Fibroblast of the aortic adventitia (primary cell): ENCODE data around the gene GPR35. TPM values are rescaled to one million over a fixed set of nuclear protein-coding genes. Genes with fewer than 3 reads are reported as not detected.

Source experiments
- DNase-seq: peaks from one replicate; pipeline ENCODE4 v3.0.0-alpha.2; 2010; ENCODE audit warnings: low read depth
- H3K4me3 ChIP-seq: 2 replicates; pipeline ENCODE4 v1.5.1; 2011; ENCODE audit warnings: low read depth, mild to moderate bottlenecking, control low read depth, low read length, moderate library complexity
- total RNA-seq: library from RNA; depleted of rRNA; stranded (reverse); fragments of >200 nt; gene quantifications from 2 replicates; pipeline ENCODE4 v1.2.3, GENCODE V29; 2012; ENCODE audit warnings: low replicate concordance
- TF ChIP-seq, protein P1 (sequence below): IDR thresholded peaks from 2 replicates; pipeline ENCODE4 v1.5.1; 2011; ENCODE audit warnings: mild to moderate bottlenecking, low read length, control low read depth, inconsistent platforms; ENCODE audit not compliant: insufficient read depth

The GPR35 gene
- total RNA-seq, 1 donor: 0.09 TPM

DNA sequence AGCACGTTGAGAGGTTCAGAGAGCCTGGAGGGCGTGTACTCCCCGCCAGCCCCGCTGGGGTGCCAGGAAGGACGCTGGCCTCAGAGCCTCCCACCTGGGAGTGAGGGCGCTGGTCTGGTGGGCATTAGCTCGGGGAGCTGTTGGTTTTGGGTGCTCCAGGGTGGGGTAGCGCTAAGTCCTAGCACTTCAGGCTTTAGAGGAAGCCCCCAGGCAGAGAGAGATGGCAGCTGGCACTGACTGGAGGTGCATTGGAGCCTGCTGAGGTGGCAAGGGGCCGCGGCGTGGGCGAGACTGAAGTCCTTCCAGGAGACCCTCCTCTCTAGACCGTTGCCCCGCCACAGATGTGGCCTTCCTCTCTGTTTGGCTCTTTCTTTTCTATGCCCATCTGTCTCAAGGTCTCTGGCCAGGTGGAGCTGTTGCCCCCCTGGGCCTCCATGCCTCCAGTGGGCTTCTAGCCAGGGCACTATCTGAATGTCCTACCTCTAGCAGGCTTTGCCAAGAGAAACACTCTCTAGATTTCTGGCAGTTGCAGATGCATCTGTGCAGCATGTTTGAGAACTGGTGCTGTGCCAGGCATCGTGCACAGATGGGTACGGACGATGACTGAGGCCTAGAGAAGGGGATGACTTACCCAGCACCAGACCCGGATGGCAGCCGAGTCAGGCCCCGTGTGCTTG, 32.1 kb upstream of the GPR35 start:
- TF ChIP-seq, protein P1, sequence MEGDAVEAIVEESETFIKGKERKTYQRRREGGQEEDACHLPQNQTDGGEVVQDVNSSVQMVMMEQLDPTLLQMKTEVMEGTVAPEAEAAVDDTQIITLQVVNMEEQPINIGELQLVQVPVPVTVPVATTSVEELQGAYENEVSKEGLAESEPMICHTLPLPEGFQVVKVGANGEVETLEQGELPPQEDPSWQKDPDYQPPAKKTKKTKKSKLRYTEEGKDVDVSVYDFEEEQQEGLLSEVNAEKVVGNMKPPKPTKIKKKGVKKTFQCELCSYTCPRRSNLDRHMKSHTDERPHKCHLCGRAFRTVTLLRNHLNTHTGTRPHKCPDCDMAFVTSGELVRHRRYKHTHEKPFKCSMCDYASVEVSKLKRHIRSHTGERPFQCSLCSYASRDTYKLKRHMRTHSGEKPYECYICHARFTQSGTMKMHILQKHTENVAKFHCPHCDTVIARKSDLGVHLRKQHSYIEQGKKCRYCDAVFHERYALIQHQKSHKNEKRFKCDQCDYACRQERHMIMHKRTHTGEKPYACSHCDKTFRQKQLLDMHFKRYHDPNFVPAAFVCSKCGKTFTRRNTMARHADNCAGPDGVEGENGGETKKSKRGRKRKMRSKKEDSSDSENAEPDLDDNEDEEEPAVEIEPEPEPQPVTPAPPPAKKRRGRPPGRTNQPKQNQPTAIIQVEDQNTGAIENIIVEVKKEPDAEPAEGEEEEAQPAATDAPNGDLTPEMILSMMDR: no peak
- H3K4me3 ChIP-seq: no peak overlapping the region
- DNase-seq: no peak

DNA sequence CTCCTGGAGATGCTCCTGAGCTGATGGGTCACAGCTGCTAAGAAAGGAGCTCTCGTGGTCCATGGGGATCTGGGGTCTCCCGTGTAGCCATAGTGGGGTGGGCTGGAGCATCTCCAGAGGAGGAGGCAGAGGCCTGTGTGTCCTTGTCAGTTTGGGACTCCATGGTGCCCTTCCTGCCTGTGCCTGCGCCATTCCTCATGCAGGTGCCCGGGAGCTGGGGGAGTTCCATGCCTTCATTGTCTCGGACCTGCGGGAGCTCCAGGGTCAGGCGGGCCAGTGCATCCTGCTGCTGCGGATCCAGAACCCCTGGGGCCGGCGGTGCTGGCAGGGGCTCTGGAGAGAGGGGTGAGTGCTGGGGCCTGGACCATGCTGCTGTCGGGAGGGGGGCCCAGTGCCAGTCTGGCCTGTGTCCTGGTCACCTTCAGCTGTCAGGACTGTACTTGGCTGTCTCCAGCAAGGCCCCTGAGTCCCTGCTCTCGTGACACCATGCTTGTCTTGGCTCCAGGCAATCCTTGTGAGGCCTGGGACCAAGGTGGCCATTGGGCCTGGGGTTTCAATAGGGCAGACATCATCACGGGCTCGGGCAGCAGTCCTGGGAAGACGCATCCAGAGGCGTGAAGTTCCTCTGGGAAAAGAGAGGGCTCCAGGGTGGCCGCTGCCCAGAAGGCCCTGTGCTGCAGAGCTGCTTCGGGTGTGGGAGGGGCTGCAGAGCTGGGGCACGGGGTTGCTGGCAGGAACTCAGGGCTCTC, 31.4 kb upstream of the GPR35 start:
- DNase-seq: no peak
- no peak overlapping the region for H3K4me3 ChIP-seq
- TF ChIP-seq, protein P1: no peak

DNA sequence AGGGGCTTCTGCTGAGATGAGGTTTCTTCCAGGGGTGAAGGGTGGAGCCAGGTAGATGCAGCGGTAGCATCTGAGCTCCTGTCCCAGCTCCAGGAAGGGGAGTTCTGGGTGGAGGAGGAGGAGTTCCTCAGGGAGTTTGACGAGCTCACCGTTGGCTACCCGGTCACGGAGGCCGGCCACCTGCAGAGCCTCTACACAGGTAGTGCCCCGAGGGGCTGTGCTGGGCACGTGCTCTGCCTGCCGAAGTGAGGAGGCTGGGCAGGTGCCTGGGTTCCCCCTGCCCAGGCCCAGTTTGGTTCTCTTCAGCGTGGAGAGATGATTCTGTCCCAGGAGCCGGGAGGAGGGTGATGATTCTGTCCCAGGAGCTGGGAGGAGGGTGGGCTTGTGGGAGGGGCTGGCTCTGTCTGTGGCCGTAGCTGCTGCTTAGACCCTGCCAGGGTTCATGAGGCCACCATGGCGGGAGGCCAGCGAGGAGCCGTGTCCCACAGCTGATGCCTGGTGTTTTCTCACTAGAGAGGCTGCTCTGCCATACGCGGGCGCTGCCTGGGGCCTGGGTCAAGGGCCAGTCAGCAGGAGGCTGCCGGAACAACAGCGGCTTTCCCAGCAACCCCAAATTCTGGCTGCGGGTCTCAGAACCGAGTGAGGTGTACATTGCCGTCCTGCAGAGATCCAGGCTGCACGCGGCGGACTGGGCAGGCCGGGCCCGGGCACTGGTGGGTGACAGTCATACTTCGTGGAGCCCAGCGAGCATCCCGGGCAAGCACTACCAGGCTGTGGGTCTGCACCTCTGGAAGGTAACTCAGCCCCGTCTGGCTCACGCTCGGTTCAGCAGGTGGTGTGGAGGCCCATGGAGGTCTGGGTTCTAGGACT, 30.5 kb upstream of the GPR35 start:
- DNase-seq: no peak
- TF ChIP-seq, protein P1: no peak
- no peak overlapping the region for H3K4me3 ChIP-seq

DNA sequence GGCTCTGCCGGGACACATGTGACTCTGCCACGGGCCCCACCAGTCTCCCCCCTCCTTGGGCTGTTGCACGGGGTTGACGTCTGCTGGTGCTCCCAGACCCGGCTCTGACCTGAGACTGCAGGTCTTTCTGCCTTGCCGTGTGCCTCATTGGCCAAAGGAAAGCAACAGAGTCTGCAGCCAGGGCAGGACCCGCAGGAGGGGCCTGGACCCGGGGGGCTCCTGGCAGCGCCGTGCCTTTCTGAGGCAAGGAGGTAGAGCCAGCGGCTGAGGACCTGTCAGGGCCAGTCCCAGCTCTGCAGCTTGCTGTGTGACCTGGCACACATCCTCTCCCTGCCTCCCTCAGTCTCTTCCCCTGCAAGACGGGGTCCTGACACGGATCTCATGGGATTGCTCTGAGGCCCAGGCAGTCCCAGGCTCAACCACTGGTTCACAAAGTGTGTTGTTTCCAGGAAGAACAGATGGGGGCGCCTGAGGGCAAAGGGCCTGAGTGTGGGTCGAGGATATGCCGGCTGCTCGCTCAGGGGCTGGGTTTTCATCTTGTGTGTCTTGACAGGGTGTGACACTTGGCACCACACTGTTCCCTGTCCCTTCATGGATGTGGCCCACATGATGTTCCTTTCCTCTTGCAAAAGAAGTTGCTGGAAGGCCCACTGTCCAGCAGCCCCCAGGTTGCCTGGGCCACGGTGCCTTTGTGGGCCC, 29.8 kb upstream of the GPR35 start:
- no peak for DNase-seq
- H3K4me3 ChIP-seq: no peak overlapping the region
- TF ChIP-seq, protein P1: no peak

DNA sequence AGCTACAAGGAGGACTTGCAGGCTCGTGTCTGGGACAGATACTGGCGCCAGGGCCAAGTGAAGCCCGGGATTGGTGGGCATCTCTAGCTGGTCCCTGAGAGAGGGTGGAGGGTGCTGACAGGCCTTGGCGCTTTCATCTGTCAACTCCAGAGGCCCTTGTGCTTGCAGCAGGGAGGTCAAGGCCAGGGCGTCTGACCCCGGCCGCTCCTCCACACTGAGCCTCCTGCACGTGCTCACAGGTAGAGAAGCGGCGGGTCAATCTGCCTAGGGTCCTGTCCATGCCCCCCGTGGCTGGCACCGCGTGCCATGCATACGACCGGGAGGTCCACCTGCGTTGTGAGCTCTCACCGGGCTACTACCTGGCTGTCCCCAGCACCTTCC, 29.2 kb upstream of the GPR35 start:
- TF ChIP-seq, protein P1: no peak
- H3K4me3 ChIP-seq: no peak overlapping the region
- DNase-seq: no peak

DNA sequence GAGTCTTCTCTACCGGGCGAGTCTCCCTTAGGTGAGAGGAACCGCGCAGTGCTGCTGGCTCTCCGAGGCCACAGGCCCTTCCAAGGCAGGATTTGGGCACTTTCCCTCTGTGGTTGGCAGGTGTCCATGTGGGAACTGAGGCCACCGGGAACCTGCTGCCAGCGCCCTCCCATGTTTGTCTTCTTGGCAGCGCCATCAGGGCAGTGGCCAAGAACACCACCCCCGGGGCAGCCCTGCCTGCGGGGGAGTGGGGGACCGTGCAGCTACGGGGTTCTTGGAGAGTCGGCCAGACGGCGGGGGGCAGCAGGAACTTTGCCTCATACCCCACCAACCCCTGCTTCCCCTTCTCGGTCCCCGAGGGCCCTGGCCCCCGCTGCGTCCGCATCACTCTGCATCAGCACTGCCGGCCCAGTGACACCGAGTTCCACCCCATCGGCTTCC, 28.8 kb upstream of the GPR35 start:
- no peak overlapping the region for H3K4me3 ChIP-seq
- no peak for DNase-seq
- TF ChIP-seq, protein P1: no peak
